Muscle of leg (tissue), 11 donors: ENCODE data around the gene AGAP3. TPM values are rescaled to one million over a fixed set of nuclear protein-coding genes. Genes with fewer than 3 reads are reported as not detected.

Experiments used
- DNase-seq: peaks from one replicate; pipeline ENCODE4 v3.0.0; 2013
- H3K27ac ChIP-seq: one replicate; pipeline ENCODE4 v1.5.1; 2013; ENCODE audit warnings: mild to moderate bottlenecking, low read length, control low read depth
- H3K27me3 ChIP-seq: one replicate; pipeline ENCODE4 v1.6.1; 2013; ENCODE audit warnings: low read length; ENCODE audit not compliant: control insufficient read depth, insufficient read depth
- H3K36me3 ChIP-seq: one replicate; pipeline ENCODE4 v1.6.1; 2013; ENCODE audit warnings: low read length; ENCODE audit not compliant: control insufficient read depth, insufficient read depth
- H3K4me1 ChIP-seq: one replicate; pipeline ENCODE4 v1.6.1; 2013; ENCODE audit warnings: low read length; ENCODE audit not compliant: control insufficient read depth, insufficient read depth
- H3K4me3 ChIP-seq: one replicate; pipeline ENCODE4 v1.5.1; 2013; ENCODE audit warnings: low read length, control low read depth
- H3K9me3 ChIP-seq: replicated peaks from 2 replicates; pipeline ENCODE4 v1.6.1; 2013; ENCODE audit warnings: low read depth, low read length; ENCODE audit not compliant: control insufficient read depth
- WGBS: methylation state at CpG from one replicate; pipeline ENCODE4 v1.1.5; 2013; ENCODE audit warnings: missing lambda C conversion rate; ENCODE audit not compliant: insufficient coverage; 5-methylcytosine and 5-hydroxymethylcytosine counted together
- polyA plus RNA-seq, 8 donors: library from polyadenylated mRNA; unstranded; fragments of 120-200 nt; gene quantifications; one replicate each; pipeline versions ENCODE4 v1.2.1 to v1.2.3, GENCODE V29; 2013; ENCODE audit warnings: inconsistent platforms in 1 of 8, low replicate concordance in 1 of 8; ENCODE audit not compliant: insufficient read length in 8 of 8, insufficient read depth in 1 of 8
- total RNA-seq: library from RNA; stranded (reverse); fragments of 120-200 nt; gene quantifications from one replicate; pipeline ENCODE4 v1.2.4, GENCODE V29; 2013

The AGAP3 gene
- total and polyA plus RNA-seq, 9 donors = 37.0 to 95.4 (median 74.6) TPM

GRCh38 chr7:151064454-151064853 lies 21.8 kb upstream of the AGAP3 start:
- WGBS = 92% methylated on average over 5 of the region's 18 CpGs
- Histone ChIP-seq H3K9me3 (no peaks in the 10 kb centered on the region), H3K4me3 (no peak overlapping the region), H3K27me3 (no peaks in the 10 kb centered on the region), H3K4me1 (peaks cover 33% of the 10 kb centered on the region), H3K27ac (no peak overlapping the region), H3K36me3 (peaks cover 56% of the 10 kb centered on the region)
- DNase-seq = no peak

GRCh38 chr7:151064993-151065392 lies 21.3 kb upstream of the AGAP3 start:
- H3K27ac ChIP-seq = no peak overlapping the region
- H3K36me3 ChIP-seq = peaks cover 62% of the 10 kb centered on the region
- H3K4me3 ChIP-seq = no peak overlapping the region
- no CpG with 5 or more reads among the region's 6 CpGs for WGBS
- H3K9me3 ChIP-seq = no peaks in the 10 kb centered on the region
- DNase-seq = no peak
- H3K4me1 ChIP-seq = peaks cover 33% of the 10 kb centered on the region
- H3K27me3 ChIP-seq = no peaks in the 10 kb centered on the region

GRCh38 chr7:151065516-151065915 lies 20.8 kb upstream of the AGAP3 start:
- WGBS = 94% methylated on average over 13 of the region's 14 CpGs
- peaks cover 67% of the 10 kb centered on the region for H3K36me3 ChIP-seq
- H3K4me3 ChIP-seq = no peak overlapping the region
- H3K27me3 ChIP-seq = no peaks in the 10 kb centered on the region
- peaks cover 28% of the 10 kb centered on the region for H3K4me1 ChIP-seq
- DNase-seq = no peak
- no peaks in the 10 kb centered on the region for H3K9me3 ChIP-seq
- no peak overlapping the region for H3K27ac ChIP-seq

GRCh38 chr7:151066273-151066974 lies 19.9 kb upstream of the AGAP3 start:
- Histone ChIP-seq H3K27ac (no peak overlapping the region), H3K4me3 (no peak overlapping the region), H3K36me3 (peaks cover 76% of the 10 kb centered on the region), H3K4me1 (peaks cover 19% of the 10 kb centered on the region), H3K27me3 (no peaks in the 10 kb centered on the region), H3K9me3 (no peaks in the 10 kb centered on the region)
- WGBS = 92% methylated on average over 37 of the region's 39 CpGs
- no peak for DNase-seq

- Histone ChIP-seq H3K4me3 (no peak overlapping the region), H3K27ac (no peak overlapping the region), H3K27me3 (no peaks in the 10 kb centered on the region), H3K9me3 (no peaks in the 10 kb centered on the region), H3K4me1 (peaks cover 2% of the 10 kb centered on the region), H3K36me3 (peaks cover 77% of the 10 kb centered on the region)
- WGBS = 59% methylated on average over 6 of the region's 12 CpGs
- DNase-seq = no peak
Measured at GRCh38 chr7:151068069-151068773, 18.1 kb upstream of the AGAP3 start.

GRCh38 chr7:151069841-151070573 lies 16.3 kb upstream of the AGAP3 start:
- Histone ChIP-seq H3K27ac (no peak overlapping the region), H3K9me3 (no peaks in the 10 kb centered on the region), H3K36me3 (peaks cover 85% of the 10 kb centered on the region), H3K4me1 (no peaks in the 10 kb centered on the region), H3K27me3 (no peaks in the 10 kb centered on the region), H3K4me3 (no peak overlapping the region)
- WGBS = 88% methylated on average over 12 of the region's 17 CpGs
- DNase-seq = no peak

- WGBS = 94% methylated on average over 15 of the region's 15 CpGs
Measured at GRCh38 chr7:151070574-151070960, 15.7 kb upstream of the AGAP3 start.

GRCh38 chr7:151071032-151071866 lies 15.0 kb upstream of the AGAP3 start:
- Histone ChIP-seq H3K4me1 (no peaks in the 10 kb centered on the region), H3K9me3 (no peaks in the 10 kb centered on the region), H3K36me3 (peaks cover 85% of the 10 kb centered on the region), H3K27me3 (no peaks in the 10 kb centered on the region), H3K4me3 (no peak overlapping the region), H3K27ac (no peak overlapping the region)
- 94% methylated on average over 26 of the region's 39 CpGs for WGBS
- DNase-seq = no peak

More at GRCh38 chr7:151070574-151070960, 15.7 kb upstream of the AGAP3 start:
- Histone ChIP-seq H3K36me3 (peaks cover 85% of the 10 kb centered on the region), H3K27me3 (no peaks in the 10 kb centered on the region), H3K4me3 (no peak overlapping the region), H3K4me1 (no peaks in the 10 kb centered on the region), H3K9me3 (no peaks in the 10 kb centered on the region), H3K27ac (no peak overlapping the region)
- no peak for DNase-seq

- H3K36me3 ChIP-seq = peaks cover 73% of the 10 kb centered on the region
- WGBS = 87% methylated on average over 13 of the region's 17 CpGs
- H3K4me1 ChIP-seq = peaks cover 10% of the 10 kb centered on the region
- H3K27me3 ChIP-seq = no peaks in the 10 kb centered on the region
- no peak overlapping the region for H3K27ac ChIP-seq
- no peaks in the 10 kb centered on the region for H3K9me3 ChIP-seq
- H3K4me3 ChIP-seq = no peak overlapping the region
- DNase-seq = no peak
Measured at GRCh38 chr7:151073990-151074389, 12.3 kb upstream of the AGAP3 start.
